Measurements from ENCODE around the gene LOXL4.

LOXL4 gene
- total RNA-seq = 0 to 0.35 (median 0) reads per million in 3 donors

DNA sequence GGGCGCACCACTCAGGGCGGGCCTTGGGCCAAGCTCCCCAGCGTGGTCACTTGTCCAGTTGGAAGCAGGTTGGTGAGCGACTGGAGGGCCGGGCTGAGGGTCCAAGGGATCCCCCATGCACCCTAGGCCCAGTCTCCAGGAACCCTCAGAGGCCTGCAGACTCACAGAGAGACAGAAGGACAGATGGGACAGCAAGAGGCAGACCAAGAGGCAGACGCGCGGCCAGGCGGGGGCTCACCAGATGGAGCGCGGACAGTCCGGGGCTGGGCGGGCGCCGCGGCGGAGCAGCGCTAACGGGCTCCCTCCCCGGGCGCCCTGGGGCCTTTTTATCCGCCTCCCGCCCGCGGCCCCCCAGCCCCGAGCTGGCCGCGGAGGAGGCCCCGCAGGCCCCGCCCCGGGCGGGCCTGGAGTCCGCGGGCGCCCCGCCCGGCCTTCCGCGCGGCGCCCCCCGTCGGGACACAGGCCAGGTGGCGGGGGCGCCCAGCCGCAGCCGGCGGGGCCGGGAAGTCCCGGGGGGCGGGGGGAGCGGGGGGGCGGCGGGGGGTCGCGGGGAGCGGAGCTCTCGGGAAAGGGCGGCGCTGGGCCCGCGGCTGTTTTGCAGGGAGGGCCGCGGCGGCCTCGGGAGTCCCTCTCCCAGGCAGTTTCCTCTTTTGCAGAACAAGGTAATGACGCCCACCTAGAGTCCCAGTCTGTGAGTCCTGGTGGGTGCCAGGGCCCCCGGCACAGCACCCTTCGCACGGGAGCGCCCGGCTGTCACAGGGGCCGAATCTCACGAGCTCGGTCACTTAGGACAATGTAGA is at the start of gene LOXL4:
Gene LOXL4 (minus strand): TSS at position 301 of the 800 bp plus-strand sequence. CDS start 5,175 bp downstream, outside the sequence.
- peaks cover 18% of the 10 kb centered on the region for H3K27me3 ChIP-seq (replicated peaks; ENCODE audit: control insufficient read depth, insufficient read depth, low read length, poor library complexity, severe bottlenecking)
- H3K4me3 ChIP-seq (ENCODE audit: insufficient read depth, low read depth, low read length, poor library complexity, severe bottlenecking) = no peak within 1 kb of the TSS
- peaks cover 3% of the 10 kb centered on the region for H3K4me1 ChIP-seq (ENCODE audit: control insufficient read depth, insufficient read depth, low read length, poor library complexity, severe bottlenecking)
- no peak within 1 kb of the TSS for H3K27ac ChIP-seq (ENCODE audit: insufficient read depth, low read length, poor library complexity, severe bottlenecking)
- no peaks in the 10 kb centered on the region for H3K9me3 ChIP-seq (ENCODE audit: control insufficient read depth, low read length)
- no peaks in the 10 kb centered on the region for H3K36me3 ChIP-seq (ENCODE audit: control insufficient read depth, insufficient read depth, low read length)
- DNase-seq = no peak

DNA sequence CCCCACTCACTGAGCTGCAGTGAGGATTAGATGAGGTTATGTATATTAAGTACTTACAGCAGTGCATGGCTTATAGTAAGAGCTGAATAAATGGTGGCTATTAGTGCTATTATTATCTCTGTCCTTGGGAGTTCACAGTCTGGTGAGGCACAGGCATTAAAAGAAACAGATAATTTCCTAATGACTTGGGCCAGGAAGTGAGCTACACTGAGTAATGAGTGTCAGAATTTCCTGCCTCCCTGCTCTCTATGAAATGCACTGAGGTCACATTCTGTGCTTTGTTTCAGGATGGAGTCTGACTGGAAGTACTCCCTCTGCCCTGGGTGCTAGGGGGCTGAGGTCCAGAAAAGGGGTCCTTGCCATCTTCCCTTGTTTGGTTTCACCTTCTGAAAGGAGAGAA is 48.7 kb upstream of the LOXL4 start:
- H3K36me3 ChIP-seq (ENCODE audit: control insufficient read depth, insufficient read depth, low read length) = no peaks in the 10 kb centered on the region
- H3K4me3 ChIP-seq (ENCODE audit: insufficient read depth, low read depth, low read length, poor library complexity, severe bottlenecking) = no peak overlapping the region
- no peak overlapping the region for H3K27ac ChIP-seq (ENCODE audit: insufficient read depth, low read length, poor library complexity, severe bottlenecking)
- no peaks in the 10 kb centered on the region for H3K4me1 ChIP-seq (ENCODE audit: control insufficient read depth, insufficient read depth, low read length, poor library complexity, severe bottlenecking)
- no peaks in the 10 kb centered on the region for H3K27me3 ChIP-seq (replicated peaks; ENCODE audit: control insufficient read depth, insufficient read depth, low read length, poor library complexity, severe bottlenecking)
- no peak for DNase-seq
- no peaks in the 10 kb centered on the region for H3K9me3 ChIP-seq (ENCODE audit: control insufficient read depth, low read length)

DNA sequence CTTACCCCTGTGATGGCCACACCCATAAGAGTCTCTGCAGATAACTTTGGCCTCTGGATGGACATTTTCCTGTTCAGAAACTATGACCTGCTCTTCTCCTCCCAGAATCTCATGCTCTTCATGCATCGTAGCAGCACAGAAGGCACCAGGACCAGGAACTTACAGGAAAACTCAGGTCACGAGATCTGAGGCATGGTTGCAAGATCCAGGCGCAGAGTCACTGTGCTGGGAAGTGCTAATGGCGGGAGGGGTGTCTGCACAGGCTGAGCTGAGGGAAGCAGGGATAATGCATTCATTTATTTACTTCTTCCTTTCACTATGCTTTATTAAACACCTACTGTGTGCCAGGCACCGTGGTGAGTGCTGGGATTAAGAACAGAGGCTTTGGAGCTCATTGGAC is 48.2 kb upstream of the LOXL4 start:
- Histone ChIP-seq H3K36me3 (ENCODE audit: control insufficient read depth, insufficient read depth, low read length) (no peaks in the 10 kb centered on the region), H3K27ac (ENCODE audit: insufficient read depth, low read length, poor library complexity, severe bottlenecking) (no peak overlapping the region), H3K27me3 (replicated peaks; ENCODE audit: control insufficient read depth, insufficient read depth, low read length, poor library complexity, severe bottlenecking) (no peaks in the 10 kb centered on the region), H3K4me1 (ENCODE audit: control insufficient read depth, insufficient read depth, low read length, poor library complexity, severe bottlenecking) (no peaks in the 10 kb centered on the region), H3K9me3 (ENCODE audit: control insufficient read depth, low read length) (no peaks in the 10 kb centered on the region), H3K4me3 (ENCODE audit: insufficient read depth, low read depth, low read length, poor library complexity, severe bottlenecking) (no peak overlapping the region)
- no peak for DNase-seq

DNA sequence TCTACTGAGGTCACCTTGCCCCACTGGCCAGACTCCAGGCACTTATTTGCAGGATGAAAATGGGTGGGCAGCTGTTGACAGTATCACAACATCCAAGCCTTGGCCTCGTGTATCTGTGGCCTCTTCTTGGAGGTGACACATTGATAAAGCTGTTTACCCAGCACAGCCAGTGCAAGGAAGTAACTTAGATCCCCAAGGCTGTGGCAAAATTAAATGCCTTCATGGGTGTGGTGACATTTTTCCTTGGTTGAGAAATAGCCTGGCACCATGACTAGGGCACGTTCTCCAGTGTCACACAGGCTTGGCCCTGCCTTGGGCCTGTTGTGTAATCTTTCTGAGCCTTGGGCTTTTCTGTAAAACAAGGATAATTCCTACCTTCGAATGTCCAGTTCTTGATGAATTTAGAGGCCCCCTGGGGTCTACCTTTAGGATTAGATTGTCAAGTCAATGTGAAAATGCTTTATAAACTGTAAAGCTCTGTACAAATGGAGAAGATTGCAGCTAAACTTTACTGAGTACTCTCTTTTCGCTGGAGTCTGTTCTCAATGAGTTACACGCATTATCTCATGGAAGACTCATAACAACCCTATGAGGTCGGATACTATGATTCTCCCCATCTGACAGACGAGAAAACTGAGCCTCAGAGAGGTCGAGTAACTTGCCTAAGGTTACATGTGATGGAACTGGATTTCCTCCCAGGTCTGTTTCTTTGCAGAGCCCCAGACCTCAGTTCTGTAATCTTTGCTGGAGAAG is 46.7 kb upstream of the LOXL4 start:
- Histone ChIP-seq H3K4me3 (ENCODE audit: insufficient read depth, low read depth, low read length, poor library complexity, severe bottlenecking) (no peak overlapping the region), H3K27ac (ENCODE audit: insufficient read depth, low read length, poor library complexity, severe bottlenecking) (no peak overlapping the region), H3K36me3 (ENCODE audit: control insufficient read depth, insufficient read depth, low read length) (no peaks in the 10 kb centered on the region), H3K9me3 (ENCODE audit: control insufficient read depth, low read length) (no peaks in the 10 kb centered on the region), H3K4me1 (ENCODE audit: control insufficient read depth, insufficient read depth, low read length, poor library complexity, severe bottlenecking) (no peaks in the 10 kb centered on the region), H3K27me3 (replicated peaks; ENCODE audit: control insufficient read depth, insufficient read depth, low read length, poor library complexity, severe bottlenecking) (no peaks in the 10 kb centered on the region)
- DNase-seq = no peak

DNA sequence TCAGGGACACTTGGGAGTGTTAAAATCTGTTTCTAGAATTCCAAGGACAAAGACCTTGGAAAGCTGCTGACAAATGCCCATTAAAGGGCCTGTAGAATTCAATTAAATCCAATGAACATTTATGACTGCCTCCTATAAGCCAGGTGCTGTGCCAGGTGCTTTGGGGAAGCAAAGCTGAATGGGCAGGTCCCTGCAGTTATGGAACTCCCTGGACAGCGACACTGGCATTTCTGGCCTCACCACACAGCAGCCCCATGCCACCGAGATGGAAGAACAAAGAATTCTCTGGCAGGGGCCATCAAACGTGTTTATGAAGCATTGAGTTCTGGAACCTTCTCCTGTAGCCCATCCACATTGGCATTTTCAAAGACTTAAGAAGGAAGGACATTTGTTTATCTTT is 45.6 kb upstream of the LOXL4 start:
- H3K36me3 ChIP-seq (ENCODE audit: control insufficient read depth, insufficient read depth, low read length) = no peaks in the 10 kb centered on the region
- no peak overlapping the region for H3K27ac ChIP-seq (ENCODE audit: insufficient read depth, low read length, poor library complexity, severe bottlenecking)
- H3K4me1 ChIP-seq (ENCODE audit: control insufficient read depth, insufficient read depth, low read length, poor library complexity, severe bottlenecking) = no peaks in the 10 kb centered on the region
- no peak overlapping the region for H3K4me3 ChIP-seq (ENCODE audit: insufficient read depth, low read depth, low read length, poor library complexity, severe bottlenecking)
- H3K9me3 ChIP-seq (ENCODE audit: control insufficient read depth, low read length) = no peaks in the 10 kb centered on the region
- H3K27me3 ChIP-seq (replicated peaks; ENCODE audit: control insufficient read depth, insufficient read depth, low read length, poor library complexity, severe bottlenecking) = peaks cover 4% of the 10 kb centered on the region
- no peak for DNase-seq

DNA sequence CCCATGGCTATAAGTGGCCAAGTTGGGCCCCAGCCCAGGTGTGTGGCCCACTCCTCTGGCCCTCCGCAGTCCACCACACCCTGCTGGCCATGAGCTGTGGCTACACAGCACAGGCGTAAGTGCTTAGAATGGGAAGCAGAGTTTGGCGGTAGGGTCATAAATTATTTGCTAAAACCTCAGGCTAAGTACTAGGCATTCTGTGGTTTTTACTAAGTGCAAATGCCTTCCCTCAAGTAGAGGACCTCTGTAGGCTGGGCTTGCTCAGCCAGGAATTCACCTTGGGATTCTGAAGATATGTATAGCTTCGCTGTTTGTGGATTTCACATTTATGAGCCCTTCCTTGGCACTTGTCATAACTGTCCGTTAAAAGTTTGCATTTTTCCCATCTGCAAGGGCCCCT is 44.8 kb upstream of the LOXL4 start:
- H3K4me3 ChIP-seq (ENCODE audit: insufficient read depth, low read depth, low read length, poor library complexity, severe bottlenecking) = no peak overlapping the region
- no peak overlapping the region for H3K27ac ChIP-seq (ENCODE audit: insufficient read depth, low read length, poor library complexity, severe bottlenecking)
- peaks cover 4% of the 10 kb centered on the region for H3K27me3 ChIP-seq (replicated peaks; ENCODE audit: control insufficient read depth, insufficient read depth, low read length, poor library complexity, severe bottlenecking)
- H3K9me3 ChIP-seq (ENCODE audit: control insufficient read depth, low read length) = no peaks in the 10 kb centered on the region
- H3K4me1 ChIP-seq (ENCODE audit: control insufficient read depth, insufficient read depth, low read length, poor library complexity, severe bottlenecking) = no peaks in the 10 kb centered on the region
- no peaks in the 10 kb centered on the region for H3K36me3 ChIP-seq (ENCODE audit: control insufficient read depth, insufficient read depth, low read length)
- DNase-seq = no peak

DNA sequence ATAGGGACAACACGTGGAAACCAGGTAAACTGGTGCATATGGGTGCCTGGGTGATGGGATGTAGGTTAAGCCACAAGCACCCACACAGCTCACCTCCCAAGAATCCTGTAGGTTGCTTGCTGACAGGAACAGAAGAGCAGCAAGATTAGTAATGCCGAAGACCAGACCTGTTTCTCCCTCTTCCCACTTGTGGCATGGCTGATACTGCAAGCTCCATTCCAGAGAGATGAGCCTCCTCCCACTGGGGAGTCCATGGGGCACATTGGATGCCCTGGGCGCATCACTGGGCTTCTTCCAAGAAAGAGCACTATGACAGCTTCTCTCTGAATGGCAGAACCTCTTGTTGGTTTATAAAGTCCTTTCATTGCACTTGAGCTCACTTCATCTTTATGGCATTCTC is 44.4 kb upstream of the LOXL4 start:
- H3K27ac ChIP-seq (ENCODE audit: insufficient read depth, low read length, poor library complexity, severe bottlenecking) = no peak overlapping the region
- no peaks in the 10 kb centered on the region for H3K4me1 ChIP-seq (ENCODE audit: control insufficient read depth, insufficient read depth, low read length, poor library complexity, severe bottlenecking)
- peaks cover 4% of the 10 kb centered on the region for H3K27me3 ChIP-seq (replicated peaks; ENCODE audit: control insufficient read depth, insufficient read depth, low read length, poor library complexity, severe bottlenecking)
- H3K4me3 ChIP-seq (ENCODE audit: insufficient read depth, low read depth, low read length, poor library complexity, severe bottlenecking) = no peak overlapping the region
- no peaks in the 10 kb centered on the region for H3K36me3 ChIP-seq (ENCODE audit: control insufficient read depth, insufficient read depth, low read length)
- DNase-seq = no peak
- H3K9me3 ChIP-seq (ENCODE audit: control insufficient read depth, low read length) = no peaks in the 10 kb centered on the region

DNA sequence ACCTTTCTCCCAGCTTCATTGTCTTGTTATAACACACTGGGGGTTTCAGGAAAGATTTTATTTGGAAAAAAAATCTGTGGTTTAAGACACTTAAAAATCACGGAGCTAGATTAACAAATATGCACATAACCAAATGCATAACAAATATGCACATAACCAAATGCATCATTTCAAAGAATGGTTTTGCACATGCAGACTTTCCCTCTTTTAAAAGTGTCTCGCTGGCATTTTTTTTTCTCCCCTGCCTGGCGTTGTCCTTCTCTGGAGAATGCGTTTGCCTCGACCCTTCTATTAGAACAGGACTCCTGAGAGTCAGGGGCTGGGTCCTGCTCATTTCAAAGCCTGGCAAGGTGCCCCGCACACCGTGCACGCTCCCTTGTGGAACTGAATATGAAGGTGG is 42.7 kb upstream of the LOXL4 start:
- Histone ChIP-seq H3K4me1 (ENCODE audit: control insufficient read depth, insufficient read depth, low read length, poor library complexity, severe bottlenecking) (no peaks in the 10 kb centered on the region), H3K4me3 (ENCODE audit: insufficient read depth, low read depth, low read length, poor library complexity, severe bottlenecking) (no peak overlapping the region), H3K27ac (ENCODE audit: insufficient read depth, low read length, poor library complexity, severe bottlenecking) (no peak overlapping the region), H3K36me3 (ENCODE audit: control insufficient read depth, insufficient read depth, low read length) (no peaks in the 10 kb centered on the region), H3K27me3 (replicated peaks; ENCODE audit: control insufficient read depth, insufficient read depth, low read length, poor library complexity, severe bottlenecking) (peaks cover 4% of the 10 kb centered on the region), H3K9me3 (ENCODE audit: control insufficient read depth, low read length) (no peaks in the 10 kb centered on the region)
- no peak for DNase-seq

DNA sequence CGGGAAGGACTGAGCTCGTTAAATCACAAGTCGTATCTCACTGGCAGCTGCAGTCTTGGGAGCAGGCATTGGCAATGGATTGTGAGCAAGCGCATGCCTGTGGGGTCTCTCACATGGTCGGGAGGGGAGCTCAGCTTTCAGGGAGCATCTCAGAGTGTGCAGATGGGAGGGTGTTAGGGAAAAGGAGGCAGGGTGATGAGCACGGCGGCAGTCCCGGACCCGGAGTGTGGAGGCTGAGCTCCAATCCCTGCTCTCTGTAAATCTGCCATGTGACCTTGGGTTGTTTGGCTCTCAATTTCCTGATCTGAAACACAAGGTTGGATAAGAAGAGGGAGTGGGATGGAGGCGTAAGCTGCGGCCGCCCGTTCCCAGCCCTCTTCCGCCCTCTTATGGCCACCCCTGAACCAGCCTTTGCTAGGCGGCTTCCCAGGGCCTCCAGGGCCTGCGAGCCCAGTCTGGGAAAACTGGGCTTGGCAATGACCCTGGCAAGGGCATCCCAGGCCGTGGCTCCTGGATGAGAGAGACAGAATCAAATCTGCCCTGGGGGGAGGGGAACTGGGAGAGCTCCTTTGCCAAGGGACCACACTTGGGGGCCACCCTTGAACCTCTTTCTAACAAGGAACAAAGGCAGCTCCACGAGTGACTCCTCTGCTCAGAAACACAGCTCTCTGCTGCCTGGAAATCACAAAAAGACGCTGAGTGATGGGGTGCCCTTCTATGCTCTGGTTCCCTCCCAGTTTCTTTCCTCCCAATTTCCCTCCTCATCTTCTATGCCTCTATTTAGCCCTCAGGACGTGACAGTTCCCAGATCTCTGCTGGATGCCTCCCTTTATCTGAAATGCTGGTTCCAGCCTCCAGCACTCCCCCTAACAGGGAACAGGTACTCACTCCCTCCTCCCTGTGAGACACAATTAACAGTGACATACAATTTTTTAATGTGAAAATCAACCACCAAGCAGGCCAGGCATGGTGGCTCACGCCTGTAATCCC is 41.7 kb upstream of the LOXL4 start:
- Histone ChIP-seq H3K4me3 (ENCODE audit: insufficient read depth, low read depth, low read length, poor library complexity, severe bottlenecking) (no peak overlapping the region), H3K27ac (ENCODE audit: insufficient read depth, low read length, poor library complexity, severe bottlenecking) (no peak overlapping the region), H3K9me3 (ENCODE audit: control insufficient read depth, low read length) (no peaks in the 10 kb centered on the region), H3K4me1 (ENCODE audit: control insufficient read depth, insufficient read depth, low read length, poor library complexity, severe bottlenecking) (no peaks in the 10 kb centered on the region), H3K27me3 (replicated peaks; ENCODE audit: control insufficient read depth, insufficient read depth, low read length, poor library complexity, severe bottlenecking) (peaks cover 4% of the 10 kb centered on the region), H3K36me3 (ENCODE audit: control insufficient read depth, insufficient read depth, low read length) (no peaks in the 10 kb centered on the region)
- no peak for DNase-seq
